ENCODE measurements around the gene COL16A1. TPM values are rescaled to one million over a fixed set of nuclear protein-coding genes. Genes with fewer than 3 reads are reported as not detected.
A peak's percentile ranks its signal among the peaks of the same experiment; 100 is the strongest.

The COL16A1 gene
- total and polyA plus RNA-seq, 2 of the 13 experiments (the other 11 are each of a cell fraction or from before 2014, with no cell fraction given) = 4.3 to 12.2 TPM

DNA sequence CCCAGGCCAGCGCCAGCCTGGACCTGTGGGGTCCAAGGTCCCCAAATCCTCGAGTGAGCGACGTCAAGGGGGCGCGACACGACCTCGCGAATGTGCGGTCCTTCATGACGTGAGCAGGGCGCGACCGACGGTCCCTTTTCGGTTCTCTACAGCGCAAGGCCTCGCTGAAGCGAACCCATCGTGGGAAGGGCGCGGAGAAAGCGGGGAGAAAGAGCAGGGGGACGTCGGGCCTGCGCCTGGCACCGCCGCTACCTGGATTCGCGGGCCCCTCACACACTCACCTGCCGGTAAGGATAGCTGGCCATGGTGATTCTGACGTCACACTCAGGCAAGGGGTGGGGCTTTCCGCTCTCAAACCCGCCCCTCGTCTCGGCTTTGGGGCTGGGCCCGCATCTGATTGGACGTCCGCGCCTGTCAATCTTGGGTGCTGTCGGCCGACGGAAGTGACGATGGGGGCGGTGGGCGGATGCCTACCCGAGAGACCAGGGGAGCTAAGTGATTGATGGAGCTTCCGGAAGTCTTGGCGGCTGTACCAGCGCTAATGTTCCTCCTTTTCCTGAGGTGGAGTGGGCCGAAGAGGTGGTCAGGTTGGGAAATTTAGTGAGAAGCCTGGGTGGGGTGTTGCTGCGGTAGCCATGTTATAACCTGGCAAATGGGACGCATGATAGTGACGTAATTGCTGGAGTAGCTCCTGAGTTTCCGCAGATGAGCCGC is 59.1 kb downstream of the COL16A1 start, which contains the start of gene PEF1 (continued):
- TF ChIP-seq, protein P1, sequence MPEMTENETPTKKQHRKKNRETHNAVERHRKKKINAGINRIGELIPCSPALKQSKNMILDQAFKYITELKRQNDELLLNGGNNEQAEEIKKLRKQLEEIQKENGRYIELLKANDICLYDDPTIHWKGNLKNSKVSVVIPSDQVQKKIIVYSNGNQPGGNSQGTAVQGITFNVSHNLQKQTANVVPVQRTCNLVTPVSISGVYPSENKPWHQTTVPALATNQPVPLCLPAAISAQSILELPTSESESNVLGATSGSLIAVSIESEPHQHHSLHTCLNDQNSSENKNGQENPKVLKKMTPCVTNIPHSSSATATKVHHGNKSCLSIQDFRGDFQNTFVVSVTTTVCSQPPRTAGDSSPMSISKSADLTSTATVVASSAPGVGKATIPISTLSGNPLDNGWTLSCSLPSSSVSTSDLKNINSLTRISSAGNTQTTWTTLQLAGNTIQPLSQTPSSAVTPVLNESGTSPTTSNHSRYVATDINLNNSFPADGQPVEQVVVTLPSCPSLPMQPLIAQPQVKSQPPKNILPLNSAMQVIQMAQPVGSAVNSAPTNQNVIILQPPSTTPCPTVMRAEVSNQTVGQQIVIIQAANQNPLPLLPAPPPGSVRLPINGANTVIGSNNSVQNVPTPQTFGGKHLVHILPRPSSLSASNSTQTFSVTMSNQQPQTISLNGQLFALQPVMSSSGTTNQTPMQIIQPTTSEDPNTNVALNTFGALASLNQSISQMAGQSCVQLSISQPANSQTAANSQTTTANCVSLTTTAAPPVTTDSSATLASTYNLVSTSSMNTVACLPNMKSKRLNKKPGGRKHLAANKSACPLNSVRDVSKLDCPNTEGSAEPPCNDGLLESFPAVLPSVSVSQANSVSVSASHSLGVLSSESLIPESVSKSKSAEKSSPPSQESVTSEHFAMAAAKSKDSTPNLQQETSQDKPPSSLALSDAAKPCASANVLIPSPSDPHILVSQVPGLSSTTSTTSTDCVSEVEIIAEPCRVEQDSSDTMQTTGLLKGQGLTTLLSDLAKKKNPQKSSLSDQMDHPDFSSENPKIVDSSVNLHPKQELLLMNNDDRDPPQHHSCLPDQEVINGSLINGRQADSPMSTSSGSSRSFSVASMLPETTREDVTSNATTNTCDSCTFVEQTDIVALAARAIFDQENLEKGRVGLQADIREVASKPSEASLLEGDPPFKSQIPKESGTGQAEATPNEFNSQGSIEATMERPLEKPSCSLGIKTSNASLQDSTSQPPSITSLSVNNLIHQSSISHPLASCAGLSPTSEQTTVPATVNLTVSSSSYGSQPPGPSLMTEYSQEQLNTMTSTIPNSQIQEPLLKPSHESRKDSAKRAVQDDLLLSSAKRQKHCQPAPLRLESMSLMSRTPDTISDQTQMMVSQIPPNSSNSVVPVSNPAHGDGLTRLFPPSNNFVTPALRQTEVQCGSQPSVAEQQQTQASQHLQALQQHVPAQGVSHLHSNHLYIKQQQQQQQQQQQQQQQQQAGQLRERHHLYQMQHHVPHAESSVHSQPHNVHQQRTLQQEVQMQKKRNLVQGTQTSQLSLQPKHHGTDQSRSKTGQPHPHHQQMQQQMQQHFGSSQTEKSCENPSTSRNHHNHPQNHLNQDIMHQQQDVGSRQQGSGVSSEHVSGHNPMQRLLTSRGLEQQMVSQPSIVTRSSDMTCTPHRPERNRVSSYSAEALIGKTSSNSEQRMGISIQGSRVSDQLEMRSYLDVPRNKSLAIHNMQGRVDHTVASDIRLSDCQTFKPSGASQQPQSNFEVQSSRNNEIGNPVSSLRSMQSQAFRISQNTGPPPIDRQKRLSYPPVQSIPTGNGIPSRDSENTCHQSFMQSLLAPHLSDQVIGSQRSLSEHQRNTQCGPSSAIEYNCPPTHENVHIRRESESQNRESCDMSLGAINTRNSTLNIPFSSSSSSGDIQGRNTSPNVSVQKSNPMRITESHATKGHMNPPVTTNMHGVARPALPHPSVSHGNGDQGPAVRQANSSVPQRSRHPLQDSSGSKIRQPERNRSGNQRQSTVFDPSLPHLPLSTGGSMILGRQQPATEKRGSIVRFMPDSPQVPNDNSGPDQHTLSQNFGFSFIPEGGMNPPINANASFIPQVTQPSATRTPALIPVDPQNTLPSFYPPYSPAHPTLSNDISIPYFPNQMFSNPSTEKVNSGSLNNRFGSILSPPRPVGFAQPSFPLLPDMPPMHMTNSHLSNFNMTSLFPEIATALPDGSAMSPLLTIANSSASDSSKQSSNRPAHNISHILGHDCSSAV (CRISPR knock-in tag; IDR thresholded peaks at IDR 0.05; ENCODE audit: borderline replicate concordance) = no peak
- TF ChIP-seq, protein P2, sequence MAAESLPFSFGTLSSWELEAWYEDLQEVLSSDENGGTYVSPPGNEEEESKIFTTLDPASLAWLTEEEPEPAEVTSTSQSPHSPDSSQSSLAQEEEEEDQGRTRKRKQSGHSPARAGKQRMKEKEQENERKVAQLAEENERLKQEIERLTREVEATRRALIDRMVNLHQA (CRISPR knock-in tag; IDR thresholded peaks at IDR 0.05) = no peak
- TF ChIP-seq CHCHD3 (CRISPR knock-in tag; IDR thresholded peaks at IDR 0.05) (no peak), HNF4G (IDR thresholded peaks at IDR 0.05; ENCODE audit: borderline replicate concordance, low read depth, low read length) (peak; percentile 75; the same call in 1 of the 2 replicates), HNF4G (CRISPR knock-in tag; IDR thresholded peaks at IDR 0.05; ENCODE audit: borderline replicate concordance, low read depth) (peak; percentile 61; the same call in 1 of the 2 replicates), ARNT2 (CRISPR knock-in tag; IDR thresholded peaks at IDR 0.05; ENCODE audit: low read depth) (peak; percentile 62)
- TF ChIP-seq, protein P3, sequence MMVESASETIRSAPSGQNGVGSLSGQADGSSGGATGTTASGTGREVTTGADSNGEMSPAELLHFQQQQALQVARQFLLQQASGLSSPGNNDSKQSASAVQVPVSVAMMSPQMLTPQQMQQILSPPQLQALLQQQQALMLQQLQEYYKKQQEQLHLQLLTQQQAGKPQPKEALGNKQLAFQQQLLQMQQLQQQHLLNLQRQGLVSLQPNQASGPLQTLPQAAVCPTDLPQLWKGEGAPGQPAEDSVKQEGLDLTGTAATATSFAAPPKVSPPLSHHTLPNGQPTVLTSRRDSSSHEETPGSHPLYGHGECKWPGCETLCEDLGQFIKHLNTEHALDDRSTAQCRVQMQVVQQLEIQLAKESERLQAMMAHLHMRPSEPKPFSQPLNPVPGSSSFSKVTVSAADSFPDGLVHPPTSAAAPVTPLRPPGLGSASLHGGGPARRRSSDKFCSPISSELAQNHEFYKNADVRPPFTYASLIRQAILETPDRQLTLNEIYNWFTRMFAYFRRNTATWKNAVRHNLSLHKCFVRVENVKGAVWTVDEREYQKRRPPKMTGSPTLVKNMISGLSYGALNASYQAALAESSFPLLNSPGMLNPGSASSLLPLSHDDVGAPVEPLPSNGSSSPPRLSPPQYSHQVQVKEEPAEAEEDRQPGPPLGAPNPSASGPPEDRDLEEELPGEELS (CRISPR knock-in tag; IDR thresholded peaks at IDR 0.05) = no peak
- TF ChIP-seq, protein P4, sequence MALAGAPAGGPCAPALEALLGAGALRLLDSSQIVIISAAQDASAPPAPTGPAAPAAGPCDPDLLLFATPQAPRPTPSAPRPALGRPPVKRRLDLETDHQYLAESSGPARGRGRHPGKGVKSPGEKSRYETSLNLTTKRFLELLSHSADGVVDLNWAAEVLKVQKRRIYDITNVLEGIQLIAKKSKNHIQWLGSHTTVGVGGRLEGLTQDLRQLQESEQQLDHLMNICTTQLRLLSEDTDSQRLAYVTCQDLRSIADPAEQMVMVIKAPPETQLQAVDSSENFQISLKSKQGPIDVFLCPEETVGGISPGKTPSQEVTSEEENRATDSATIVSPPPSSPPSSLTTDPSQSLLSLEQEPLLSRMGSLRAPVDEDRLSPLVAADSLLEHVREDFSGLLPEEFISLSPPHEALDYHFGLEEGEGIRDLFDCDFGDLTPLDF (CRISPR knock-in tag; IDR thresholded peaks at IDR 0.05) = no peak; the same call in 1 of the 2 replicates
- TF ChIP-seq, protein P5, sequence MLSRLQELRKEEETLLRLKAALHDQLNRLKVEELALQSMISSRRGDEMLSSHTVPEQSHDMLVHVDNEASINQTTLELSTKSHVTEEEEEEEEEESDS (CRISPR knock-in tag; IDR thresholded peaks at IDR 0.05; ENCODE audit: borderline replicate concordance) = no peak
- TF ChIP-seq, protein P6, sequence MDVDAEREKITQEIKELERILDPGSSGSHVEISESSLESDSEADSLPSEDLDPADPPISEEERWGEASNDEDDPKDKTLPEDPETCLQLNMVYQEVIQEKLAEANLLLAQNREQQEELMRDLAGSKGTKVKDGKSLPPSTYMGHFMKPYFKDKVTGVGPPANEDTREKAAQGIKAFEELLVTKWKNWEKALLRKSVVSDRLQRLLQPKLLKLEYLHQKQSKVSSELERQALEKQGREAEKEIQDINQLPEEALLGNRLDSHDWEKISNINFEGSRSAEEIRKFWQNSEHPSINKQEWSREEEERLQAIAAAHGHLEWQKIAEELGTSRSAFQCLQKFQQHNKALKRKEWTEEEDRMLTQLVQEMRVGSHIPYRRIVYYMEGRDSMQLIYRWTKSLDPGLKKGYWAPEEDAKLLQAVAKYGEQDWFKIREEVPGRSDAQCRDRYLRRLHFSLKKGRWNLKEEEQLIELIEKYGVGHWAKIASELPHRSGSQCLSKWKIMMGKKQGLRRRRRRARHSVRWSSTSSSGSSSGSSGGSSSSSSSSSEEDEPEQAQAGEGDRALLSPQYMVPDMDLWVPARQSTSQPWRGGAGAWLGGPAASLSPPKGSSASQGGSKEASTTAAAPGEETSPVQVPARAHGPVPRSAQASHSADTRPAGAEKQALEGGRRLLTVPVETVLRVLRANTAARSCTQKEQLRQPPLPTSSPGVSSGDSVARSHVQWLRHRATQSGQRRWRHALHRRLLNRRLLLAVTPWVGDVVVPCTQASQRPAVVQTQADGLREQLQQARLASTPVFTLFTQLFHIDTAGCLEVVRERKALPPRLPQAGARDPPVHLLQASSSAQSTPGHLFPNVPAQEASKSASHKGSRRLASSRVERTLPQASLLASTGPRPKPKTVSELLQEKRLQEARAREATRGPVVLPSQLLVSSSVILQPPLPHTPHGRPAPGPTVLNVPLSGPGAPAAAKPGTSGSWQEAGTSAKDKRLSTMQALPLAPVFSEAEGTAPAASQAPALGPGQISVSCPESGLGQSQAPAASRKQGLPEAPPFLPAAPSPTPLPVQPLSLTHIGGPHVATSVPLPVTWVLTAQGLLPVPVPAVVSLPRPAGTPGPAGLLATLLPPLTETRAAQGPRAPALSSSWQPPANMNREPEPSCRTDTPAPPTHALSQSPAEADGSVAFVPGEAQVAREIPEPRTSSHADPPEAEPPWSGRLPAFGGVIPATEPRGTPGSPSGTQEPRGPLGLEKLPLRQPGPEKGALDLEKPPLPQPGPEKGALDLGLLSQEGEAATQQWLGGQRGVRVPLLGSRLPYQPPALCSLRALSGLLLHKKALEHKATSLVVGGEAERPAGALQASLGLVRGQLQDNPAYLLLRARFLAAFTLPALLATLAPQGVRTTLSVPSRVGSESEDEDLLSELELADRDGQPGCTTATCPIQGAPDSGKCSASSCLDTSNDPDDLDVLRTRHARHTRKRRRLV (CRISPR knock-in tag; IDR thresholded peaks at IDR 0.05) = peak; percentile 63; the same call in 1 of the 2 replicates
